IMR-90 (cell line): Measurements from ENCODE around the gene PIK3C2B. TPM values are rescaled to one million over a fixed set of nuclear protein-coding genes. Genes with fewer than 3 reads are reported as not detected.
A peak's percentile ranks its signal among the peaks of the same experiment; 100 is the strongest.

Source experiments
- ATAC-seq: fragments of 200-7000 bp; cut with Tn5 transposase; 2 replicates; pipeline ENCODE4 v1.9.1; 2020; ENCODE audit warnings: low read depth, mild to moderate bottlenecking, moderate library complexity
- BruUV-seq: library from RNA; stranded (reverse); fragments of 400-500 nt; replicated peaks from 2 replicates; lab custom pipeline; 2021; lab: Mats Ljungman, UMichigan
- CTCF ChIA-PET: fragments of 300-600 bp; formaldehyde crosslinking; extraction: SDS; loops from one replicate; lab custom pipeline; 2021; ENCODE audit warnings: antibody characterized with exemption; lab: Yijun Ruan, JAX
- POLR2A ChIA-PET: fragments of 300-600 bp; sonication (Branson Sonifier 250); formaldehyde crosslinking; loops from one replicate; lab custom pipeline; 2022; ENCODE audit warnings: antibody characterized with exemption; ENCODE audit not compliant: unreplicated experiment; lab: Charles Lee
- DNase-seq: peaks from one replicate; pipeline ENCODE4 v3.0.0; 2013
- H2AFZ ChIP-seq: replicated peaks from 2 replicates; pipeline ENCODE3; 2013; ENCODE audit warnings: low read length, mild to moderate bottlenecking; ENCODE audit not compliant: poor library complexity
- H2AK5ac ChIP-seq: 2 replicates; pipeline ENCODE4 v1.6.1; 2013; ENCODE audit warnings: low read depth, low read length, inconsistent platforms
- H2AK9ac ChIP-seq: replicated peaks from 2 replicates; pipeline ENCODE3; 2013; ENCODE audit warnings: mild to moderate bottlenecking, low read depth, low read length, moderate library complexity; ENCODE audit not compliant: poor library complexity
- H2BK120ac ChIP-seq: 2 replicates; pipeline ENCODE4 v1.6.1; 2013; ENCODE audit warnings: low read depth, low read length, inconsistent platforms
- H2BK15ac ChIP-seq: 3 replicates; pipeline ENCODE4 v1.6.1; 2013; ENCODE audit warnings: low read depth, low read length, inconsistent platforms
- H2BK20ac ChIP-seq: 2 replicates; pipeline ENCODE4 v1.6.1; 2013; ENCODE audit warnings: low read depth, mild to moderate bottlenecking, inconsistent platforms, low read length, moderate library complexity
- H2BK5ac ChIP-seq: 2 replicates; pipeline ENCODE4 v1.6.1; 2013; ENCODE audit warnings: mild to moderate bottlenecking, low read depth, low read length, inconsistent platforms; ENCODE audit not compliant: poor library complexity, severe bottlenecking
- H3K14ac ChIP-seq: replicated peaks from 2 replicates; pipeline ENCODE4 v1.6.1; 2013; ENCODE audit warnings: low read depth, low read length, inconsistent platforms
- H3K18ac ChIP-seq: 2 replicates; pipeline ENCODE4 v1.6.1; 2013; ENCODE audit warnings: low read depth, low read length, control low read depth
- H3K23ac ChIP-seq: 2 replicates; pipeline ENCODE4 v1.6.1; 2013; ENCODE audit warnings: low read depth, low read length, inconsistent platforms
- H3K27ac ChIP-seq: 2 replicates; pipeline ENCODE4 v1.5.1; 2013; ENCODE audit warnings: mild to moderate bottlenecking, control low read depth, low read length; ENCODE audit not compliant: insufficient read depth
- H3K27me3 ChIP-seq: 2 replicates; pipeline ENCODE4 v1.6.1; 2013; ENCODE audit warnings: low read length; ENCODE audit not compliant: control insufficient read depth, insufficient read depth
- H3K36me3 ChIP-seq: 2 replicates; pipeline ENCODE4 v1.6.1; 2013; ENCODE audit warnings: low read length, mixed read lengths; ENCODE audit not compliant: control insufficient read depth, insufficient read depth
- H3K4ac ChIP-seq: 2 replicates; pipeline ENCODE4 v1.6.1; 2013; ENCODE audit warnings: low read depth, low read length, inconsistent platforms
- H3K4me1 ChIP-seq: 2 replicates; pipeline ENCODE4 v1.6.1; 2013; ENCODE audit warnings: low read length, mixed read lengths; ENCODE audit not compliant: control insufficient read depth, insufficient read depth
- H3K4me2 ChIP-seq: 2 replicates; pipeline ENCODE4 v1.6.1; 2013; ENCODE audit warnings: low read depth, mild to moderate bottlenecking, control low read depth, low read length, moderate library complexity
- H3K4me3 ChIP-seq: 2 replicates; pipeline ENCODE4 v1.5.1; 2013; ENCODE audit warnings: low read depth, mild to moderate bottlenecking, control low read depth, low read length, moderate library complexity; ENCODE audit not compliant: insufficient read depth
- H3K56ac ChIP-seq: 2 replicates; pipeline ENCODE4 v1.6.1; 2013; ENCODE audit warnings: low read length, inconsistent platforms; ENCODE audit not compliant: insufficient read depth; ENCODE audit errors: extremely low read depth
- H3K79me1 ChIP-seq, 2 experiments: 2 replicates each; pipeline ENCODE4 v1.6.1; 2013; ENCODE audit warnings: low read length in 2 of 2, inconsistent platforms in 1 of 2, low read depth in 1 of 2
- H3K9ac ChIP-seq: 2 replicates; pipeline ENCODE4 v1.6.1; 2013; ENCODE audit warnings: low read depth, low read length, control low read depth
- H3K9me1 ChIP-seq: 2 replicates; pipeline ENCODE4 v1.6.1; 2013; ENCODE audit warnings: low read length, inconsistent platforms; ENCODE audit not compliant: insufficient read depth
- H3K9me3 ChIP-seq: 2 replicates; pipeline ENCODE4 v1.6.1; 2013; ENCODE audit warnings: low read length; ENCODE audit not compliant: control insufficient read depth, insufficient read depth
- H4K20me1 ChIP-seq: 2 replicates; pipeline ENCODE4 v1.6.1; 2013; ENCODE audit warnings: low read length, inconsistent platforms; ENCODE audit not compliant: insufficient read depth
- H4K5ac ChIP-seq: 2 replicates; pipeline ENCODE4 v1.6.1; 2013; ENCODE audit warnings: mild to moderate bottlenecking, low read depth, low read length, control low read depth
- H4K8ac ChIP-seq, 2 experiments: 2 replicates each; pipeline ENCODE4 v1.6.1; 2013; ENCODE audit warnings: low read depth in 2 of 2, low read length in 2 of 2, control low read depth in 1 of 2, inconsistent platforms in 1 of 2
- H4K91ac ChIP-seq: 2 replicates; pipeline ENCODE4 v1.6.1; 2013; ENCODE audit warnings: low read depth, low read length, inconsistent platforms; ENCODE audit not compliant: insufficient read depth
- BHLHE40 ChIP-seq: fragments of 150-350 bp; IDR thresholded peaks from 2 replicates; pipeline ENCODE4 v1.6.1; 2016; ENCODE audit warnings: mild to moderate bottlenecking, low read depth, low read length
- CEBPB ChIP-seq: IDR thresholded peaks from 2 replicates; pipeline ENCODE4 v1.6.1; 2012; ENCODE audit warnings: low read depth, low read length, improper control_type of control experiment
- CHD1 ChIP-seq: IDR thresholded peaks from 2 replicates; pipeline ENCODE4 v1.6.1; 2012; ENCODE audit warnings: low read depth, low read length, improper control_type of control experiment
- CTCF ChIP-seq: conservative IDR thresholded peaks from 2 replicates; pipeline ENCODE4 v1.5.1; 2012; ENCODE audit warnings: mild to moderate bottlenecking, low read depth, low read length, improper control_type of control experiment
- MXI1 ChIP-seq: IDR thresholded peaks from 2 replicates; pipeline ENCODE4 v1.6.1; 2012; ENCODE audit warnings: low read depth, mild to moderate bottlenecking, low read length, moderate library complexity, borderline replicate concordance
- NFE2L2 ChIP-seq: fragments of 150-350 bp; IDR thresholded peaks from 2 replicates; pipeline ENCODE4 v1.6.1; 2016; ENCODE audit warnings: low read depth, mild to moderate bottlenecking, low read length
- RCOR1 ChIP-seq: IDR thresholded peaks from 2 replicates; pipeline ENCODE4 v1.6.1; 2012; ENCODE audit warnings: mild to moderate bottlenecking, low read length, improper control_type of control experiment; ENCODE audit not compliant: insufficient replicate concordance
- RFX5 ChIP-seq: IDR thresholded peaks from 2 replicates; pipeline ENCODE4 v1.8.0; 2012; ENCODE audit warnings: low read depth, mild to moderate bottlenecking, low read length, moderate library complexity
- SMC3 ChIP-seq: fragments of 150-350 bp; IDR thresholded peaks from 2 replicates; pipeline ENCODE4 v1.6.1; 2016; ENCODE audit warnings: low read depth, mild to moderate bottlenecking, antibody characterized with exemption, low read length, moderate library complexity
- USF2 ChIP-seq: fragments of 150-350 bp; IDR thresholded peaks from 2 replicates; pipeline ENCODE4 v1.6.1; 2017; ENCODE audit warnings: mild to moderate bottlenecking, antibody characterized with exemption, low read length, low read depth
- WGBS, 2 experiments: methylation state at CpG; one replicate each; pipeline versions ENCODE4 v1.1.5 to v1.1.7; 2013; ENCODE audit warnings: missing lambda C conversion rate in 2 of 2; ENCODE audit not compliant: insufficient read length in 1 of 2; ENCODE audit errors: extremely low coverage in 2 of 2; 5-methylcytosine and 5-hydroxymethylcytosine counted together
- dilution Hi-C: fragments of 300-500 bp; cut with HindIII; formaldehyde crosslinking; loops from one replicate; pipeline ENCODE4 v1.14.3; 2018; ENCODE audit warnings: low sequenced_read_pairs; ENCODE audit not compliant: unreplicated experiment
- in situ Hi-C: fragments of 300-500 bp; cut with MboI; formaldehyde crosslinking; loops from 3 replicates; pipeline ENCODE4 v1.14.3; 2019; ENCODE audit warnings: low sequenced_read_pairs, inconsistent platforms, mixed read lengths
- intact Hi-C: fragments of 100-400 bp; cut with micrococcal nuclease; formaldehyde crosslinking; loops from 2 replicates; pipeline ENCODE4 v1.10.0; 2022
- polyA plus RNA-seq, 3 experiments: library from polyadenylated mRNA; depleted of rRNA; stranded (reverse); fragments of >200 nt; gene quantifications; 2 replicates each; pipeline ENCODE4 v1.2.3, GENCODE V29; 2012; ENCODE audit warnings: low replicate concordance in 1 of 3
- total RNA-seq: library from RNA; depleted of rRNA; stranded (reverse); fragments of >200 nt; gene quantifications from 2 replicates; pipeline ENCODE4 v1.2.3, GENCODE V29; 2012

Gene PIK3C2B
- total and polyA plus RNA-seq, 2 of the 4 experiments (the other 2 are of a cell fraction): 1.1 to 2.9 TPM

GRCh38 chr1:204493145-204493983, 1.2 kb downstream of the PIK3C2B start:
- Histone ChIP-seq H3K27ac (peak overlapping the region; percentile 67), H3K4me3 (peak overlapping the region; percentile 72), H3K9ac (peak overlapping the region; percentile 47), H3K9me1 (no peaks in the 10 kb centered on the region; the same call in 1 of the 2 replicates), H4K8ac (peak overlapping the region in 1 of 2 experiments; percentile 54; a peak in 2 of 4 replicates), H3K23ac (no peak overlapping the region), H2BK120ac (no peak overlapping the region), H2BK20ac (no peak overlapping the region; the same call in 1 of the 2 replicates), H3K56ac (no peak overlapping the region), H3K14ac (peak overlapping the region; percentile 36; the same call in 1 of the 2 replicates), H4K91ac (peak overlapping the region; percentile 69; the same call in 1 of the 2 replicates), H3K79me1 (peaks cover 0 to 3% of the 10 kb centered on the region in 2 experiments; a peak in 2 of 4 replicates), H3K4me2 (peak overlapping the region; percentile 68), H2AK9ac (peak overlapping the region; percentile 22), H3K4me1 (peaks cover 3% of the 10 kb centered on the region; the same call in 1 of the 2 replicates), H3K36me3 (no peaks in the 10 kb centered on the region), H2AK5ac (0 out of 2 replicates have a peak overlapping the region, but pooled peaks have one; percentile 9), H4K20me1 (no peaks in the 10 kb centered on the region; the same call in 1 of the 2 replicates), H2AFZ (peak overlapping the region; percentile 95), H3K4ac (peak overlapping the region; percentile 55), H2BK5ac (no peak overlapping the region), H3K27me3 (peaks cover 18% of the 10 kb centered on the region; the same call in 1 of the 2 replicates), H2BK15ac (no peak overlapping the region), H3K18ac (no peak overlapping the region; the same call in 1 of the 2 replicates), H3K9me3 (no peaks in the 10 kb centered on the region), H4K5ac (no peak overlapping the region; the same call in 1 of the 2 replicates)
- ChIA-PET POLR2A (interaction anchor here (0.5 kb wide), 1 partner anchor 35 kb away, joined by 3 read pairs; no protein-coding TSS in a partner anchor), CTCF (interaction anchor here (0.6 to 3.8 kb wide), 6 partner anchors 10 to 314 kb away, joined by 3 to 22 read pairs (median 8); no protein-coding TSS in a partner anchor)
- BruUV-seq: no TSS peak
- intact Hi-C loops: no loop called here
- TF ChIP-seq NFE2L2: no peak
- TF ChIP-seq SMC3: no peak
- TF ChIP-seq BHLHE40: no peak
- no peak for TF ChIP-seq CHD1
- no peak for TF ChIP-seq USF2
- no peak for TF ChIP-seq CEBPB
- TF ChIP-seq RCOR1: no peak
- TF ChIP-seq MXI1: no peak
- TF ChIP-seq CTCF: no peak
- TF ChIP-seq RFX5: no peak
- WGBS, 2 experiments: 60% methylated on average over 1 of the region's 15 CpGs; no CpG with 5 or more reads in 1 of the 2 experiments
- dilution Hi-C loops: no loop called here
- in situ Hi-C loops: no loop called here
- peak; percentile 2 for ATAC-seq
- DNase-seq: peak; percentile 33
